ENCODE measurements around the gene PLPP1. TPM values are rescaled to one million over a fixed set of nuclear protein-coding genes. Genes with fewer than 3 reads are reported as not detected.

PLPP1 gene
- total RNA-seq, 1 donor from 2014 or later: 56.1 TPM

GRCh38 chr5:55484531-55484930 is 50.2 kb downstream of the PLPP1 start:
- DNase-seq: no peak
- H3K27ac ChIP-seq: no peak overlapping the region
- ATAC-seq: no peak
- intact Hi-C loops (cut with DNase I): no loop called here
- no peaks in the 10 kb centered on the region for H3K27me3 ChIP-seq
- no peak for TF ChIP-seq CTCF (IDR thresholded peaks at IDR 0.05)
- H3K9me3 ChIP-seq: no peaks in the 10 kb centered on the region
- H3K4me1 ChIP-seq: no peaks in the 10 kb centered on the region
- H3K36me3 ChIP-seq: no peaks in the 10 kb centered on the region
- H3K4me3 ChIP-seq: no peak overlapping the region

- Histone ChIP-seq H3K4me3 (no peak overlapping the region), H3K27ac (no peak overlapping the region), H3K4me1 (no peaks in the 10 kb centered on the region), H3K36me3 (no peaks in the 10 kb centered on the region), H3K9me3 (no peaks in the 10 kb centered on the region), H3K27me3 (no peaks in the 10 kb centered on the region)
- no peak for DNase-seq
- ATAC-seq: no peak
- intact Hi-C loops (cut with DNase I): no loop called here
- TF ChIP-seq CTCF (IDR thresholded peaks at IDR 0.05): no peak
Observed at GRCh38 chr5:55483885-55484284, 50.9 kb downstream of the PLPP1 start.

GRCh38 chr5:55481293-55481855 is 53.4 kb downstream of the PLPP1 start:
- H3K36me3 ChIP-seq: no peaks in the 10 kb centered on the region
- intact Hi-C loops (cut with DNase I): no loop called here
- H3K4me1 ChIP-seq: no peaks in the 10 kb centered on the region
- H3K9me3 ChIP-seq: no peaks in the 10 kb centered on the region
- no peak for DNase-seq
- H3K4me3 ChIP-seq: no peak overlapping the region
- H3K27ac ChIP-seq: no peak overlapping the region
- no peak for TF ChIP-seq CTCF (IDR thresholded peaks at IDR 0.05)
- ATAC-seq: no peak
- no peaks in the 10 kb centered on the region for H3K27me3 ChIP-seq

- H3K27ac ChIP-seq: no peak overlapping the region
- intact Hi-C loops (cut with DNase I): no loop called here
- no peak for TF ChIP-seq CTCF (IDR thresholded peaks at IDR 0.05)
- ATAC-seq (no peak), DNase-seq (no peak)
- H3K4me1 ChIP-seq: no peaks in the 10 kb centered on the region
- no peaks in the 10 kb centered on the region for H3K36me3 ChIP-seq
- no peak overlapping the region for H3K4me3 ChIP-seq
- no peaks in the 10 kb centered on the region for H3K27me3 ChIP-seq
- no peaks in the 10 kb centered on the region for H3K9me3 ChIP-seq
Observed at GRCh38 chr5:55480781-55481180, 54.0 kb downstream of the PLPP1 start.

- intact Hi-C loops (cut with DNase I): no loop called here
- no peak for ATAC-seq
- no peaks in the 10 kb centered on the region for H3K4me1 ChIP-seq
Observed at GRCh38 chr5:55472642-55473041, 62.1 kb downstream of the PLPP1 start.

More at GRCh38 chr5:55472642-55473041, 62.1 kb downstream of the PLPP1 start:
- TF ChIP-seq CTCF (IDR thresholded peaks at IDR 0.05): no peak
- H3K27me3 ChIP-seq: no peaks in the 10 kb centered on the region
- DNase-seq: no peak
- H3K4me3 ChIP-seq: no peak overlapping the region
- H3K27ac ChIP-seq: no peak overlapping the region
- H3K9me3 ChIP-seq: no peaks in the 10 kb centered on the region
- H3K36me3 ChIP-seq: no peaks in the 10 kb centered on the region

Measured in upper lobe of right lung (tissue), 1 donor.